PC-9 (cell line): ENCODE data around the gene LEKR1. TPM values are rescaled to one million over a fixed set of nuclear protein-coding genes. Genes with fewer than 3 reads are reported as not detected.

Experiments used
- BruUV-seq: library from RNA; stranded (reverse); fragments of 400-500 nt; replicated peaks from 2 replicates; lab custom pipeline; 2021; lab: Mats Ljungman, UMichigan
- CTCF ChIA-PET: fragments of 300-600 bp; sonication (Branson Sonifier 250); formaldehyde crosslinking; loops from one replicate; lab custom pipeline; 2022; ENCODE audit warnings: antibody characterized with exemption; lab: Charles Lee
- POLR2A ChIA-PET: fragments of 300-600 bp; sonication (Branson Sonifier 250); formaldehyde crosslinking; loops from one replicate; lab custom pipeline; 2022; ENCODE audit warnings: antibody characterized with exemption; ENCODE audit not compliant: unreplicated experiment; lab: Charles Lee
- DNase-seq, 2 experiments: peaks; one replicate each; pipeline versions ENCODE4 v3.0.0 to v3.0.0-alpha.2; 2015 to 2022; ENCODE audit warnings: mixed read lengths in 1 of 2
- H2AFZ ChIP-seq: fragments of 200-600 bp; sonication (generic); 2 replicates; pipeline ENCODE4 v1.8.1; 2017; ENCODE audit warnings: antibody characterized with exemption
- H3F3A ChIP-seq: fragments of 200-600 bp; sonication (generic); 2 replicates; pipeline ENCODE4 v1.8.1; 2017; ENCODE audit warnings: antibody characterized with exemption, mild to moderate bottlenecking, low read depth; ENCODE audit not compliant: insufficient read depth
- H3K27ac ChIP-seq: fragments of 200-600 bp; sonication (generic); 2 replicates; pipeline ENCODE4 v1.6.1; 2016; ENCODE audit warnings: mixed run types
- H3K27me3 ChIP-seq: fragments of 200-600 bp; sonication (generic); 2 replicates; pipeline ENCODE4 v1.6.1; 2016; ENCODE audit warnings: low read depth, mixed run types; ENCODE audit not compliant: insufficient read depth
- H3K36me3 ChIP-seq: fragments of 200-600 bp; sonication (generic); 2 replicates; pipeline ENCODE4 v1.6.1; 2016; ENCODE audit warnings: low read depth, mixed run types
- H3K4me1 ChIP-seq: fragments of 200-600 bp; sonication (generic); replicated peaks from 2 replicates; pipeline ENCODE4 v1.6.1; 2016; ENCODE audit warnings: mixed run types; ENCODE audit not compliant: insufficient read depth
- H3K4me2 ChIP-seq: fragments of 200-600 bp; sonication (generic); 2 replicates; pipeline ENCODE4 v1.6.1; 2017; ENCODE audit warnings: mixed run types
- H3K4me3 ChIP-seq: fragments of 200-600 bp; sonication (generic); 2 replicates; pipeline ENCODE4 v1.6.1; 2016; ENCODE audit warnings: mixed run types
- H3K79me2 ChIP-seq: fragments of 200-600 bp; sonication (generic); 2 replicates; pipeline ENCODE4 v1.6.1; 2017; ENCODE audit warnings: low read depth, mixed run types
- H3K9me2 ChIP-seq: fragments of 200-600 bp; sonication (generic); 2 replicates; pipeline ENCODE4 v1.8.1; 2017; ENCODE audit warnings: mild to moderate bottlenecking; ENCODE audit not compliant: insufficient read depth
- H3K9me3 ChIP-seq: fragments of 200-600 bp; sonication (generic); 2 replicates; pipeline ENCODE4 v1.8.1; 2016; ENCODE audit warnings: low read depth; ENCODE audit not compliant: insufficient read depth
- H4K20me1 ChIP-seq: fragments of 200-600 bp; sonication (generic); 2 replicates; pipeline ENCODE4 v1.8.1; 2017; ENCODE audit not compliant: insufficient read depth
- EZH2 ChIP-seq: fragments of 200-600 bp; sonication (generic); IDR thresholded peaks from 2 replicates; pipeline ENCODE4 v1.8.0; 2017; ENCODE audit warnings: antibody characterized with exemption, low read depth
- intact Hi-C: fragments of 100-400 bp; cut with micrococcal nuclease; formaldehyde crosslinking; loops from one replicate; pipeline ENCODE4 v1.10.0; 2022; ENCODE audit not compliant: unreplicated experiment
- total RNA-seq: library from RNA; stranded (reverse); gene quantifications from 2 replicates; pipeline ENCODE4 v1.2.3, GENCODE V29; 2021
- TF ChIP-seq, protein P1 (sequence below): fragments of 200-600 bp; sonication (generic); conservative IDR thresholded peaks from 2 replicates; pipeline ENCODE4 v1.6.1; 2017; ENCODE audit warnings: mixed run types, antibody characterized with exemption, mild to moderate bottlenecking, moderate library complexity

LEKR1 gene
- total RNA-seq, 1 experiment from 2014 or later, result 3.9 TPM

DNA sequence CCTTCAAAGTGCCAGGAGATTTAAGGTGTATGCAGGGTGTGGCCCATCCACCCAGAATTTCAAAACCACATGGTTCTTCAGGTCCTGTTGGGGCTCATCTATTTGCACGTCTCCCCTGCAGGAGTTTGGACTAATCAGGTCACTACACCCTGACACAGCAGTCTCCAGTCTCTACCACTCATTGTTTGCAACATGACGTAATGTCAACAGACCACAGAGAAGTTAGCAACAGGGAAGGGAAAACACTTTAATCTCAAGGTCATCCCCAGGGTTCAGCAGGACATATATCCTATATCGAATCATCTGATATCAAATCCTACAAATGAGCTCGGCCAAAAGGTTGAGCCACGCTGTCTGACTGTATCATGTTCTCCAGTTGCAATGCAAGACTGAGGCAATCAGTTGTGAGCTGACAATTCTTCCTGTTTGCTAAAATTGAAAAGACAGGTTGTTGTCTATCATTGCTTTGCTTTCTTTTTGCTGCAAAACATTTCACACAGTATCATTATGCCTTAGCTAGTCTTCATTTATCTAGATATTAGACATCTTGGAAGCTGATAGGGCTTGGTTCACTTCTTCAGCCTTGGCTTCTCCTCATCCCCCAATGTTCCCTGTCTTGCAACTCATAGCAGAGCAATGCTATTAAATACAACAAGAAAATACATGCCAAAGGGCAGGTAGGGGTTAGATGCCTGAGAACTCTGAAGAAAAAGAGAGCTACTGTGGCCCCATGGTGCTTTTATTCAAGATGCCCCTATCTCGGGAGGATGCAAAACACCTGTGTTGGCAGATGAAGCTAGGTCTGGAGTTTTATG lies 13.4 kb upstream of the LEKR1 start:
- H3K36me3 ChIP-seq, result no peaks in the 10 kb centered on the region
- H3K79me2 ChIP-seq, result peaks cover 50% of the 10 kb centered on the region
- H2AFZ ChIP-seq, result 0 out of 2 replicates have a peak overlapping the region, but pooled peaks have one; percentile 25
- H3K4me2 ChIP-seq, result peak overlapping the region; percentile 59
- CTCF ChIA-PET, result interaction anchor here (0.7 kb wide), 1 partner anchor 361 kb away, joined by 3 read pairs; no protein-coding TSS in a partner anchor
- no peaks in the 10 kb centered on the region for H3K27me3 ChIP-seq
- no peaks in the 10 kb centered on the region for H3K9me2 ChIP-seq
- no TSS peak for BruUV-seq
- POLR2A ChIA-PET, result interaction anchor here (0.5 to 0.9 kb wide), 6 partner anchors 25 to 1069 kb away, joined by 3 to 10 read pairs (median 4); no protein-coding TSS in a partner anchor
- H4K20me1 ChIP-seq, result no peaks in the 10 kb centered on the region
- H3F3A ChIP-seq, result peaks cover 43% of the 10 kb centered on the region
- H3K27ac ChIP-seq, result peak overlapping the region; percentile 76
- intact Hi-C loops, result loop anchor here (1.0 to 5.0 kb wide), 3 partner anchors 93 to 275 kb away; no protein-coding TSS in a partner anchor
- H3K9me3 ChIP-seq, result no peaks in the 10 kb centered on the region
- peak; percentile 66 to 96 for DNase-seq
- peak overlapping the region; percentile 24; the same call in 1 of the 2 replicates for H3K4me3 ChIP-seq
- TF ChIP-seq EZH2, result no peak
- TF ChIP-seq, protein P1, sequence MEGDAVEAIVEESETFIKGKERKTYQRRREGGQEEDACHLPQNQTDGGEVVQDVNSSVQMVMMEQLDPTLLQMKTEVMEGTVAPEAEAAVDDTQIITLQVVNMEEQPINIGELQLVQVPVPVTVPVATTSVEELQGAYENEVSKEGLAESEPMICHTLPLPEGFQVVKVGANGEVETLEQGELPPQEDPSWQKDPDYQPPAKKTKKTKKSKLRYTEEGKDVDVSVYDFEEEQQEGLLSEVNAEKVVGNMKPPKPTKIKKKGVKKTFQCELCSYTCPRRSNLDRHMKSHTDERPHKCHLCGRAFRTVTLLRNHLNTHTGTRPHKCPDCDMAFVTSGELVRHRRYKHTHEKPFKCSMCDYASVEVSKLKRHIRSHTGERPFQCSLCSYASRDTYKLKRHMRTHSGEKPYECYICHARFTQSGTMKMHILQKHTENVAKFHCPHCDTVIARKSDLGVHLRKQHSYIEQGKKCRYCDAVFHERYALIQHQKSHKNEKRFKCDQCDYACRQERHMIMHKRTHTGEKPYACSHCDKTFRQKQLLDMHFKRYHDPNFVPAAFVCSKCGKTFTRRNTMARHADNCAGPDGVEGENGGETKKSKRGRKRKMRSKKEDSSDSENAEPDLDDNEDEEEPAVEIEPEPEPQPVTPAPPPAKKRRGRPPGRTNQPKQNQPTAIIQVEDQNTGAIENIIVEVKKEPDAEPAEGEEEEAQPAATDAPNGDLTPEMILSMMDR, result no peak
- H3K4me1 ChIP-seq, result peaks cover 58% of the 10 kb centered on the region

DNA sequence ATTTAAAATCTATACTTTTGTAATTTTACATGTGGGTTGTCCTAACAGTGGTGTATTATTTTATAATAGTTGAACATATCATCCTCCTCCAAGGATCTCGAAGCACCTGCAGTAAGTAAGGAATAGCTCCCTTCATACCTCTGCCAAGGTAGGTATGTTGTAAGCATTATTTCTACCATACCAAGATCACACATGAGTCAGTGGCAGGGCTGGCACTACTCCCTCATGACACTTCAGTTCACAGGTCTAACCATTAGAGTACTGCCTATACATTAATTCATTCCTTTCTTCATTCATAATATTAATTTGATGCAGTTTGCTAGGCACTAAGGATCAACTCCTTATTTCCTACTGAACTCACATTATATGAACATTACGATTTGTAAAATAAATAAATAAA lies 11.9 kb upstream of the LEKR1 start:
- Histone ChIP-seq H3K4me1 (peaks cover 74% of the 10 kb centered on the region), H2AFZ (no peak overlapping the region), H3F3A (peaks cover 51% of the 10 kb centered on the region), H4K20me1 (no peaks in the 10 kb centered on the region), H3K4me3 (no peak overlapping the region), H3K27ac (no peak overlapping the region), H3K79me2 (peaks cover 57% of the 10 kb centered on the region), H3K4me2 (peak overlapping the region; percentile 25), H3K9me2 (no peaks in the 10 kb centered on the region), H3K27me3 (no peaks in the 10 kb centered on the region), H3K36me3 (no peaks in the 10 kb centered on the region), H3K9me3 (no peaks in the 10 kb centered on the region)
- intact Hi-C loops, result loop anchor here (5.0 kb wide), 1 partner anchor 277 kb away; no protein-coding TSS in a partner anchor
- POLR2A ChIA-PET, result interaction anchor here (0.6 to 0.7 kb wide), 2 partner anchors 138 to 275 kb away, joined by 3 read pairs; no protein-coding TSS in a partner anchor
- TF ChIP-seq EZH2, result no peak
- TF ChIP-seq, protein P1, result no peak
- DNase-seq, result peak in 1 of 2 experiments; percentile 43
- BruUV-seq, result no TSS peak
- CTCF ChIA-PET, result no interaction called here

- no peaks in the 10 kb centered on the region for H3K9me2 ChIP-seq
- TSS peak; percentile 30 for BruUV-seq
- no peaks in the 10 kb centered on the region for H4K20me1 ChIP-seq
- H3K4me2 ChIP-seq, result peak overlapping the region; percentile 87
- peak overlapping the region; percentile 97 for H3K27ac ChIP-seq
- peaks cover 50% of the 10 kb centered on the region for H3K79me2 ChIP-seq
- H3F3A ChIP-seq, result peaks cover 49% of the 10 kb centered on the region
- H2AFZ ChIP-seq, result peak overlapping the region; percentile 82
- TF ChIP-seq EZH2, result no peak
- TF ChIP-seq, protein P1, result no peak; the same call in 1 of the 2 replicates
- ChIA-PET POLR2A (interaction anchor here (0.6 kb wide), 1 partner anchor 145 kb away, joined by 3 read pairs; no protein-coding TSS in a partner anchor), CTCF (no interaction called here)
- peaks cover 79% of the 10 kb centered on the region for H3K4me1 ChIP-seq
- H3K4me3 ChIP-seq, result peak overlapping the region; percentile 87
- no peaks in the 10 kb centered on the region for H3K9me3 ChIP-seq
- intact Hi-C loops, result loop anchor here (2.0 to 5.0 kb wide), 4 partner anchors 34 to 259 kb away; partner anchors contain the start of genes SSR3 and TIPARP
- no peaks in the 10 kb centered on the region for H3K36me3 ChIP-seq
- peak in 1 of 2 experiments; percentile 49 for DNase-seq
- no peaks in the 10 kb centered on the region for H3K27me3 ChIP-seq
Observed at GRCh38 chr3:156816091-156816793, 9.9 kb upstream of the LEKR1 start.
